Vagina (tissue), 2 donors: ENCODE results near the gene CCDC180. TPM values are rescaled to one million over a fixed set of nuclear protein-coding genes. Genes with fewer than 3 reads are reported as not detected.
A peak's percentile ranks its signal among the peaks of the same experiment; 100 is the strongest.

Experiments
- DNase-seq, 2 donors: peaks; one replicate each; pipeline ENCODE4 v3.0.0-alpha.2; 2017; ENCODE audit errors: extremely low spot score in 2 of 2
- H3K27ac ChIP-seq: fragments of 200-600 bp; sonication (generic); one replicate; pipeline ENCODE4 v1.5.1; 2019
- H3K27me3 ChIP-seq: fragments of 200-600 bp; sonication (generic); one replicate; pipeline ENCODE4 v1.5.1; 2019
- H3K36me3 ChIP-seq, 2 donors: fragments of 200-600 bp; sonication (generic); one replicate each; pipeline ENCODE4 v1.5.1; 2017 to 2019
- H3K4me1 ChIP-seq: fragments of 200-600 bp; sonication (generic); one replicate; pipeline ENCODE4 v1.5.1; 2019
- H3K4me3 ChIP-seq, 2 donors: fragments of 200-600 bp; sonication (generic); 1 replicate in 1 of 2; 2 replicates in 1 of 2; pipeline ENCODE4 v1.5.1; 2016 to 2019
- H3K9me3 ChIP-seq: fragments of 200-600 bp; sonication (generic); one replicate; pipeline ENCODE4 v1.5.1; 2019
- POLR2A ChIP-seq, 2 donors: fragments of 450-650 bp; IDR thresholded peaks; one replicate each; pipeline ENCODE4 v1.6.1; 2017; ENCODE audit warnings: antibody characterized with exemption in 2 of 2, mild to moderate bottlenecking in 2 of 2, moderate library complexity in 2 of 2
- POLR2AphosphoS5 ChIP-seq, 2 donors: sonication (generic); formaldehyde crosslinking; IDR thresholded peaks; one replicate each; pipeline ENCODE4 v1.9.0; 2017; ENCODE audit warnings: antibody characterized with exemption in 2 of 2, mild to moderate bottlenecking in 2 of 2, low read depth in 1 of 2; ENCODE audit not compliant: insufficient read depth in 1 of 2
- intact Hi-C: fragments of 100-400 bp; cut with DNase I; formaldehyde crosslinking; loops from one replicate; pipeline ENCODE4 v1.15.1; 2023
- total RNA-seq: library from RNA; depleted of rRNA; stranded (reverse); fragments of >200 nt; gene quantifications from one replicate; pipeline ENCODE4 v1.2.3, GENCODE V29; 2016
- TF ChIP-seq, protein P1 (sequence below), 3 experiments: fragments of 450-650 bp in 2 of 3; fragments of 200-600 bp in 1 of 3; sonication (generic) in 1 of 3; IDR thresholded peaks; one replicate each; pipeline ENCODE4 v1.5.1; 2017 to 2019; ENCODE audit warnings: antibody characterized with exemption in 3 of 3, mild to moderate bottlenecking in 2 of 3, moderate library complexity in 2 of 3

The CCDC180 gene
- total RNA-seq, 1 donor from 2014 or later: 7.6 TPM

DNA sequence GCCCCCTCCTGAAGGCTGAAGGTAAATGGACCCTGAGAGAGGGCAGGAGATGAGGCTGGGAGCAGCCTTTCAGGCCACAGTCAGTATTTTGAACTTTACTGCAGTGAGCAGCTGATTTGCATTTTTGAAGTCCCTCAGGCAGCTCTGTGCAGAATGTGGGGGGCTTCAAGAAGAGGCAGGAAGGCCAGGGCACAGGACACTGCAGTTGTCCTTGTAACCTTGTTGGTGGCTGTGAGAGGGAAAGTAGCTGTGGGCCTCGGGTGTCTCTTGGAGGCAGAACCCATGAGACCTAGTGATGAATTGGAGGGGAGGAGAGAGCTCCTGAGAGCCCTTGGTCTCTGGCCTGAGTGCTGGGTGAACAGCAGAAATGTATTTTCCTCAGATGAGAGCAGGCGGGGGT lies 2.6 kb downstream of the CCDC180 start:
- intact Hi-C loops: no loop called here
- no peaks in the 10 kb centered on the region for H3K9me3 ChIP-seq

DNA sequence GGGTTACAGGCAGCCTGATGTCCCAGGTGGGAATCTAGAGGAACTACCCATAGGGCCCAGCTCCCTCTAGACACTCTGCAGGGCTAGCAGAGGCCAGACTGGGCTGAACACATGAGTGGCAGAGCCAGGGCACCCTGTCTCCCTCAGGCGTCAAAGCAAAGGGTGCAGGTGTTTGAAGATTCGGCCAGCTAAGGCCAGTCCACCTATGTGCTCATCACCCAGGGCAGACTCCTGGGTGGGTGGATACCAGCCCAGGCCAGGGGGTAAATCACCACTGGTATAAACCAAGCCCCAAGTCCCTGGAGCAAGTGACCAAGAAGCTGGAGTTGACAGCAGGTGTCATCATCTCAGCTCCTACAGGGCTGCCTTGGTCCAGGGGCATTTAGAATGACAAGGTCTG lies 3.4 kb downstream of the CCDC180 start:
- TF ChIP-seq, protein P1, sequence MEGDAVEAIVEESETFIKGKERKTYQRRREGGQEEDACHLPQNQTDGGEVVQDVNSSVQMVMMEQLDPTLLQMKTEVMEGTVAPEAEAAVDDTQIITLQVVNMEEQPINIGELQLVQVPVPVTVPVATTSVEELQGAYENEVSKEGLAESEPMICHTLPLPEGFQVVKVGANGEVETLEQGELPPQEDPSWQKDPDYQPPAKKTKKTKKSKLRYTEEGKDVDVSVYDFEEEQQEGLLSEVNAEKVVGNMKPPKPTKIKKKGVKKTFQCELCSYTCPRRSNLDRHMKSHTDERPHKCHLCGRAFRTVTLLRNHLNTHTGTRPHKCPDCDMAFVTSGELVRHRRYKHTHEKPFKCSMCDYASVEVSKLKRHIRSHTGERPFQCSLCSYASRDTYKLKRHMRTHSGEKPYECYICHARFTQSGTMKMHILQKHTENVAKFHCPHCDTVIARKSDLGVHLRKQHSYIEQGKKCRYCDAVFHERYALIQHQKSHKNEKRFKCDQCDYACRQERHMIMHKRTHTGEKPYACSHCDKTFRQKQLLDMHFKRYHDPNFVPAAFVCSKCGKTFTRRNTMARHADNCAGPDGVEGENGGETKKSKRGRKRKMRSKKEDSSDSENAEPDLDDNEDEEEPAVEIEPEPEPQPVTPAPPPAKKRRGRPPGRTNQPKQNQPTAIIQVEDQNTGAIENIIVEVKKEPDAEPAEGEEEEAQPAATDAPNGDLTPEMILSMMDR (IDR thresholded peaks at IDR 0.05): no peak
- TF ChIP-seq POLR2AphosphoS5 (IDR thresholded peaks at IDR 0.05; ENCODE audit: insufficient read depth in 1 of 2, low read depth in 1 of 2) (no peak), POLR2A (IDR thresholded peaks at IDR 0.05) (no peak)
- H3K9me3 ChIP-seq: no peaks in the 10 kb centered on the region
- H3K36me3 ChIP-seq: peaks cover 0 to 13% of the 10 kb centered on the region in 2 donors
- no peak for DNase-seq
- H3K4me3 ChIP-seq: no peak overlapping the region
- no peak overlapping the region for H3K27ac ChIP-seq
- H3K4me1 ChIP-seq: peaks cover 11% of the 10 kb centered on the region
- intact Hi-C loops: no loop called here
- no peaks in the 10 kb centered on the region for H3K27me3 ChIP-seq

More for the DNA sequence above, 2.6 kb downstream of the CCDC180 start:
- no peak overlapping the region for H3K27ac ChIP-seq
- peaks cover 11% of the 10 kb centered on the region for H3K4me1 ChIP-seq
- H3K36me3 ChIP-seq: peaks cover 0 to 13% of the 10 kb centered on the region in 2 donors
- no peaks in the 10 kb centered on the region for H3K27me3 ChIP-seq
- TF ChIP-seq, protein P1 (IDR thresholded peaks at IDR 0.05): no peak
- TF ChIP-seq POLR2A (IDR thresholded peaks at IDR 0.05) (no peak), POLR2AphosphoS5 (IDR thresholded peaks at IDR 0.05; ENCODE audit: insufficient read depth in 1 of 2, low read depth in 1 of 2) (no peak)
- DNase-seq: no peak
- H3K4me3 ChIP-seq: no peak overlapping the region

DNA sequence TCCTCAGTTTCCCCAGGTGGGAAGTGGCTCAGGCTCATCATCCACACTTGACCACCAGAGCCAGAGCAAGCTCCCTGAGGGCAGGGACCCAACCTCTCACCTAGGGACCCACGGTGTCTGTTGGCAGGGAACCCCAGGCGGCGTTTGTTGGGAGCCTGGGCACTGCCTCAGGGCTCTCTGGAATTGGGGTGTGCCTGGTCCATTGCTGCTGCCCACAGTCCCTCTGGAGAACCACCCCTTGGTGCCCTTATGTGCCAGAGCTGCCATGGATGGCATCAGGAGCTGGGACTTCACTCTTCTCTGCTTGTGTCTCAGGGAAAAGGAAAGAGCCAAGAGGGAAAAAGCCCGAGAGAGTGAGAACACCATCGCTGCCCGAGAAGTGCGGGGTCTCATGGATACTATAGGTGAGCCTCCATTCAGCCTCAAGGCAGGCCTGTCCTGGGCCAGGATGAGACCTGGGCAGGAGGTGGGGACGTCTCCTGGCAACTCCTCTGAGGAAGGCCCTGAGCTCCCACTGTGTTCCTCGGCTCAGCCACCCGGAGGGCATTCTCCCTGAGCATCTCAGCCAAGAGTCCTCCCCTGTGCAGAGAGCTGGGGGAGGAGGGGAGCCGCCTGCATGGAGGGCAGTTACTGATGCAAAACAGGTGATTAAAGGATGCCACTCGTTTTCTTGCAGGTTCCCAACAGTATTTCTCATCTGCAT lies 4.5 kb downstream of the CCDC180 start:
- DNase-seq: peak in 1 of 2 donors; percentile 74
- Histone ChIP-seq H3K4me1 (peaks cover 7% of the 10 kb centered on the region), H3K9me3 (no peaks in the 10 kb centered on the region), H3K27ac (no peak overlapping the region), H3K4me3 (no peak overlapping the region), H3K36me3 (peaks cover 0 to 13% of the 10 kb centered on the region in 2 donors), H3K27me3 (no peaks in the 10 kb centered on the region)
- intact Hi-C loops: no loop called here
- TF ChIP-seq POLR2A (IDR thresholded peaks at IDR 0.05): no peak
- TF ChIP-seq, protein P1 (IDR thresholded peaks at IDR 0.05): no peak
- no peak for TF ChIP-seq POLR2AphosphoS5 (IDR thresholded peaks at IDR 0.05; ENCODE audit: insufficient read depth in 1 of 2, low read depth in 1 of 2)

DNA sequence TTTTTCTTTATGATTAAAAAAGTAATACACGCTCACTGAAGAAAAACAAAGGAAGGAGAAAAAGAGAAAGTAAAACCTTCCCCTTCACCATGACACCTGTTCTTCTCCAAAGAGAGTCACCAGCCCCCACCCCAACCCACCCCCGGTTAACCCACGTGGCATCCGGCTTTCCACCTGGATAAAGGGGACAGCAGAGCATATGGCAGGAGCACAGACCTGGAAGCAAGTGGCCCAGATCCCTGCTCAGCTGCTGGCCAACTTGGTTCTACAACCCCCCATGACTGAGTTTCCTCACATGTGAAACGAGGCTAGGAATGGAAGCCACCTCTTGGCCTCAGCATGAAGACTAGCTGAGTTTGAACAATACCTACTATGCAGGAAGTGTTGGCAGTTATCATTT lies 5.1 kb downstream of the CCDC180 start:
- no peak for DNase-seq
- H3K9me3 ChIP-seq: no peaks in the 10 kb centered on the region
- H3K4me1 ChIP-seq: peaks cover under 1% of the 10 kb centered on the region
- no peaks in the 10 kb centered on the region for H3K27me3 ChIP-seq
- no peak overlapping the region for H3K27ac ChIP-seq
- TF ChIP-seq, protein P1 (IDR thresholded peaks at IDR 0.05): no peak
- TF ChIP-seq POLR2AphosphoS5 (IDR thresholded peaks at IDR 0.05; ENCODE audit: insufficient read depth in 1 of 2, low read depth in 1 of 2) (no peak), POLR2A (IDR thresholded peaks at IDR 0.05) (no peak)
- H3K36me3 ChIP-seq: peaks cover 0 to 13% of the 10 kb centered on the region in 2 donors
- no peak overlapping the region for H3K4me3 ChIP-seq
- intact Hi-C loops: no loop called here

DNA sequence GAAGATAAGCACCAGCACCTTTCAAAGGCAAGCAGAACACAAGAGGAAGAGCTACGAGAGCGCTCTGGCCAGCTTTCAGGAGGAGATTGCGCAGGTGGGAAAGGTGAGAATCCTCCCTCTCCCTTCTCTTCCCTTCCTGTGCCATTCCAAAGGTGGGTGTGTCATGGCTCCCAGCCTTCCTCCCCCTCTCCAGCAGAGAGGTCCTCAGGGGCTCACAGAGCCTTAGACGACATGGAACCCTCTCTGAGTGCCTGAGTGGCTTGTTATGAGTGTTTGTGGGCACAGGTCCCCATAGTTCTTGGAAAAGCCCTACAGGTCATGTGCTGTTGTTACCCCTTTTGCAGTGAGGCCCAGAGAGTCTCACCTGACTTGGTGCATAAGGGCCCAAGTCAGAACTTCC lies 5.8 kb downstream of the CCDC180 start:
- H3K27ac ChIP-seq: no peak overlapping the region
- H3K36me3 ChIP-seq: peaks cover 0 to 13% of the 10 kb centered on the region in 2 donors
- H3K27me3 ChIP-seq: no peaks in the 10 kb centered on the region
- H3K4me1 ChIP-seq: no peaks in the 10 kb centered on the region
- intact Hi-C loops: no loop called here
- no peaks in the 10 kb centered on the region for H3K9me3 ChIP-seq
- H3K4me3 ChIP-seq: no peak overlapping the region
- DNase-seq: no peak
- TF ChIP-seq, protein P1 (IDR thresholded peaks at IDR 0.05): no peak
